ENCODE results near the gene FXN.

The FXN gene

DNA sequence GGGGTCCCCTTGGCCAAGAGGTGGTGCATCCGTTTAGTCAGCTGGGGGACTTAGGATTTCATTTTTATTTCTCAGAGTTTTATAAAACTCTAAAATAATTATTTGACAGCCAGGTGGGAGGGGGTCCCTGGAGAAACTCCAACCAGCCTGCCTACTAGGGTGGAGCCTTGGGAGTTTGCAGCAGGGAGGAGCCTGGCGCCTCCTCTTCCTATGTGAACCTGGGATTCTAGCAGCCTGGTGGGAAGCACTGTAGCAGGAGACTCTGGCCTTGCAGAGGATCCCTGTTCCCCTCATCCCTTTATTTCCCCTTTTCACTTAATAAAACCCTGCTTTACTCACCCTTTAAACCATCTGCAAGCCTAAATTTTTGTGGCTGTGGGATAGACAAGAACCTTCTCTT, 50.8 kb downstream of the FXN start:
- no peaks in the 10 kb centered on the region for H3K27me3 ChIP-seq (ENCODE audit: insufficient read depth, low read length, poor library complexity, severe bottlenecking)
- no peaks in the 10 kb centered on the region for H3F3A ChIP-seq (ENCODE audit: low read depth)
- no peaks in the 10 kb centered on the region for H4K20me1 ChIP-seq (ENCODE audit: insufficient read depth, low read length, poor library complexity, severe bottlenecking)
- H3K79me2 ChIP-seq (ENCODE audit: insufficient read depth, low read length): no peaks in the 10 kb centered on the region
- H3K9me3 ChIP-seq (ENCODE audit: insufficient read depth, low read depth, low read length): no peaks in the 10 kb centered on the region
- H3K9ac ChIP-seq (ENCODE audit: low read depth, low read length, poor library complexity, severe bottlenecking): no peak overlapping the region
- H2AFZ ChIP-seq (ENCODE audit: low read length): no peak overlapping the region
- no peak for TF ChIP-seq CTCF (conservative IDR thresholded peaks at IDR 0.05; ENCODE audit: low read length)
- TF ChIP-seq EZH2phosphoT487 (IDR thresholded peaks at IDR 0.05; ENCODE audit: borderline replicate concordance): no peak
- H3K4me2 ChIP-seq (ENCODE audit: low read depth, low read length, poor library complexity, severe bottlenecking): no peak overlapping the region
- peaks cover 4% of the 10 kb centered on the region for H3K4me1 ChIP-seq (ENCODE audit: insufficient read depth, low read length, poor library complexity, severe bottlenecking)
- H3K4me3 ChIP-seq (ENCODE audit: low read length, poor library complexity, severe bottlenecking): no peak overlapping the region
- H3K36me3 ChIP-seq (ENCODE audit: insufficient read depth, low read length): no peaks in the 10 kb centered on the region
- H3K9me2 ChIP-seq (replicated peaks; ENCODE audit: low read depth, low read length): no peaks in the 10 kb centered on the region

DNA sequence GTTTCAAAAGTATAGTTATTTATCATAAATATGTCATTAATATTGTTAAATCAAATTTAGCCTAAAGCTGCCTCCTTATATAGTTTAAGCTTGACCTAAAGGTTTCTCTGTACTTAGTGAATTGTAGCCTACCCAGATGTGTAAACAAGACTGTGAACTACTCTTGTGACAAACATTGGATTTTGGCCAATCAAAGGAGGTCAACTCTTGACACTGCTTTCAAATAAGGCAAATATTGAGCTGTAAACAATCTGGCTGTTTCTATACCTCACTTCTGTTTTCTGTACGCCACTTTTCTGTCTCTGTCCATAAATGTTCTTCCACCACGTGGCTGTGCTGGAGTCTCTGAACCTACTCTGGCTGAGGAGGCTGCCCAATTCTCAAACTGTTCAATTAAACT, 51.2 kb downstream of the FXN start:
- Histone ChIP-seq H4K20me1 (ENCODE audit: insufficient read depth, low read length, poor library complexity, severe bottlenecking) (no peaks in the 10 kb centered on the region), H3K9ac (ENCODE audit: low read depth, low read length, poor library complexity, severe bottlenecking) (no peak overlapping the region), H3K27me3 (ENCODE audit: insufficient read depth, low read length, poor library complexity, severe bottlenecking) (no peaks in the 10 kb centered on the region), H3K9me3 (ENCODE audit: insufficient read depth, low read depth, low read length) (no peaks in the 10 kb centered on the region), H3K4me2 (ENCODE audit: low read depth, low read length, poor library complexity, severe bottlenecking) (no peak overlapping the region), H3K4me3 (ENCODE audit: low read length, poor library complexity, severe bottlenecking) (no peak overlapping the region), H3K4me1 (ENCODE audit: insufficient read depth, low read length, poor library complexity, severe bottlenecking) (peaks cover 4% of the 10 kb centered on the region), H3K79me2 (ENCODE audit: insufficient read depth, low read length) (no peaks in the 10 kb centered on the region), H3F3A (ENCODE audit: low read depth) (no peaks in the 10 kb centered on the region), H3K36me3 (ENCODE audit: insufficient read depth, low read length) (no peaks in the 10 kb centered on the region), H3K9me2 (replicated peaks; ENCODE audit: low read depth, low read length) (no peaks in the 10 kb centered on the region), H2AFZ (ENCODE audit: low read length) (no peak overlapping the region)
- TF ChIP-seq CTCF (conservative IDR thresholded peaks at IDR 0.05; ENCODE audit: low read length): no peak
- TF ChIP-seq EZH2phosphoT487 (IDR thresholded peaks at IDR 0.05; ENCODE audit: borderline replicate concordance): no peak

- Histone ChIP-seq H3K9ac (ENCODE audit: low read depth, low read length, poor library complexity, severe bottlenecking) (no peak overlapping the region), H4K20me1 (ENCODE audit: insufficient read depth, low read length, poor library complexity, severe bottlenecking) (no peaks in the 10 kb centered on the region), H3K9me2 (replicated peaks; ENCODE audit: low read depth, low read length) (no peaks in the 10 kb centered on the region), H3F3A (ENCODE audit: low read depth) (no peaks in the 10 kb centered on the region), H3K36me3 (ENCODE audit: insufficient read depth, low read length) (no peaks in the 10 kb centered on the region), H3K4me3 (ENCODE audit: low read length, poor library complexity, severe bottlenecking) (no peak overlapping the region), H3K4me2 (ENCODE audit: low read depth, low read length, poor library complexity, severe bottlenecking) (no peak overlapping the region), H3K79me2 (ENCODE audit: insufficient read depth, low read length) (no peaks in the 10 kb centered on the region), H2AFZ (ENCODE audit: low read length) (no peak overlapping the region), H3K4me1 (ENCODE audit: insufficient read depth, low read length, poor library complexity, severe bottlenecking) (peaks cover 4% of the 10 kb centered on the region), H3K27me3 (ENCODE audit: insufficient read depth, low read length, poor library complexity, severe bottlenecking) (no peaks in the 10 kb centered on the region), H3K9me3 (ENCODE audit: insufficient read depth, low read depth, low read length) (no peaks in the 10 kb centered on the region)
- no peak for TF ChIP-seq EZH2phosphoT487 (IDR thresholded peaks at IDR 0.05; ENCODE audit: borderline replicate concordance)
- TF ChIP-seq CTCF (conservative IDR thresholded peaks at IDR 0.05; ENCODE audit: low read length): no peak
Measured at GRCh38 chr9:69089082-69089481, 53.5 kb downstream of the FXN start.

Measured in Loucy (cell line).